H9 (cell line): ENCODE data around the gene E2F4. TPM values are rescaled to one million over a fixed set of nuclear protein-coding genes. Genes with fewer than 3 reads are reported as not detected.

Source experiments
- DNase-seq: peaks from one replicate; pipeline ENCODE4 v3.0.0-alpha.2; 2017
- H2AFZ ChIP-seq: one replicate; pipeline ENCODE4 v1.6.1; 2013; ENCODE audit warnings: mild to moderate bottlenecking, low read length, control low read depth, moderate library complexity
- H2AK5ac ChIP-seq: 2 replicates; pipeline ENCODE4 v1.6.1; 2013; ENCODE audit warnings: low read length, control low read depth, mixed read lengths; ENCODE audit not compliant: insufficient read length
- H2BK120ac ChIP-seq: one replicate; pipeline ENCODE4 v1.6.1; 2013; ENCODE audit warnings: low read depth, mild to moderate bottlenecking, low read length, control low read depth, inconsistent platforms; ENCODE audit not compliant: poor library complexity, severe bottlenecking
- H2BK12ac ChIP-seq: 2 replicates; pipeline ENCODE4 v1.6.1; 2013; ENCODE audit warnings: low read length, control low read depth, mixed read lengths, low read depth; ENCODE audit not compliant: insufficient read length
- H2BK15ac ChIP-seq: 2 replicates; pipeline ENCODE4 v1.6.1; 2013; ENCODE audit warnings: low read depth, low read length, control low read depth
- H2BK20ac ChIP-seq: one replicate; pipeline ENCODE4 v1.6.1; 2013; ENCODE audit warnings: low read depth, mild to moderate bottlenecking, low read length, control low read depth, inconsistent platforms; ENCODE audit not compliant: poor library complexity, severe bottlenecking
- H2BK5ac ChIP-seq: 2 replicates; pipeline ENCODE4 v1.6.1; 2013; ENCODE audit warnings: low read length, control low read depth, mixed read lengths; ENCODE audit not compliant: insufficient read length
- H3K14ac ChIP-seq: 2 replicates; pipeline ENCODE4 v1.6.1; 2013; ENCODE audit warnings: low read length, control low read depth; ENCODE audit not compliant: insufficient read depth
- H3K18ac ChIP-seq: 2 replicates; pipeline ENCODE4 v1.6.1; 2013; ENCODE audit warnings: low read depth, mild to moderate bottlenecking, mixed read lengths, low read length, control low read depth; ENCODE audit not compliant: insufficient read length
- H3K23ac ChIP-seq: 2 replicates; pipeline ENCODE4 v1.6.1; 2013; ENCODE audit warnings: low read length, control low read depth, mixed read lengths, low read depth; ENCODE audit not compliant: insufficient read length
- H3K23me2 ChIP-seq: 2 replicates; pipeline ENCODE4 v1.6.1; 2013; ENCODE audit warnings: low read depth, mild to moderate bottlenecking, mixed read lengths, low read length, control low read depth; ENCODE audit not compliant: insufficient read length, poor library complexity, severe bottlenecking
- H3K27ac ChIP-seq: 2 replicates; pipeline ENCODE4 v1.5.1; 2013; ENCODE audit warnings: low read length, control low read depth, mixed read lengths, low read depth; ENCODE audit not compliant: insufficient read length
- H3K27me3 ChIP-seq: 2 replicates; pipeline ENCODE4 v1.6.1; 2013; ENCODE audit warnings: low read length, control low read depth, inconsistent platforms; ENCODE audit not compliant: insufficient read depth
- H3K4ac ChIP-seq: 2 replicates; pipeline ENCODE4 v1.6.1; 2013; ENCODE audit warnings: low read depth, mild to moderate bottlenecking, control low read depth, inconsistent platforms, low read length, moderate library complexity
- H3K4me1 ChIP-seq: 2 replicates; pipeline ENCODE4 v1.6.1; 2013; ENCODE audit warnings: low read length, control low read depth, inconsistent platforms; ENCODE audit not compliant: insufficient read depth
- H3K4me2 ChIP-seq: 2 replicates; pipeline ENCODE4 v1.6.1; 2013; ENCODE audit warnings: low read length, control low read depth, mixed read lengths; ENCODE audit not compliant: insufficient read length, insufficient read depth
- H3K56ac ChIP-seq: 2 replicates; pipeline ENCODE4 v1.6.1; 2013; ENCODE audit warnings: low read depth, mild to moderate bottlenecking, mixed read lengths, low read length, control low read depth; ENCODE audit not compliant: insufficient read length
- H3K79me1 ChIP-seq: 2 replicates; pipeline ENCODE4 v1.6.1; 2013; ENCODE audit warnings: low read depth, mild to moderate bottlenecking, moderate library complexity, low read length, control low read depth, inconsistent platforms; ENCODE audit not compliant: insufficient read depth, poor library complexity, severe bottlenecking
- H3K79me2 ChIP-seq: 2 replicates; pipeline ENCODE4 v1.6.1; 2013; ENCODE audit warnings: low read length, control low read depth, inconsistent platforms; ENCODE audit not compliant: insufficient read depth
- H3K9ac ChIP-seq: 2 replicates; pipeline ENCODE4 v1.6.1; 2013; ENCODE audit warnings: low read length, control low read depth, mixed read lengths; ENCODE audit not compliant: insufficient read length; ENCODE audit errors: extremely low read depth
- H3K9me3 ChIP-seq: one replicate; pipeline ENCODE4 v1.6.1; 2013; ENCODE audit warnings: low read depth, low read length, inconsistent platforms; ENCODE audit not compliant: control insufficient read depth
- H3T11ph ChIP-seq: one replicate; pipeline ENCODE4 v1.6.1; 2013; ENCODE audit warnings: mild to moderate bottlenecking, low read length, control low read depth, inconsistent platforms
- H4K20me1 ChIP-seq: one replicate; pipeline ENCODE4 v1.6.1; 2013; ENCODE audit not compliant: control insufficient read depth, insufficient read length, insufficient read depth
- H4K5ac ChIP-seq: 2 replicates; pipeline ENCODE4 v1.6.1; 2013; ENCODE audit warnings: low read depth, mild to moderate bottlenecking, mixed read lengths, low read length, control low read depth; ENCODE audit not compliant: insufficient read length
- H4K8ac ChIP-seq: replicated peaks from 2 replicates; pipeline ENCODE4 v1.6.1; 2013; ENCODE audit warnings: low read length, control low read depth, mixed read lengths, low read depth; ENCODE audit not compliant: insufficient read length
- H4K91ac ChIP-seq: 2 replicates; pipeline ENCODE4 v1.6.1; 2013; ENCODE audit warnings: low read depth, mild to moderate bottlenecking, moderate library complexity, mixed read lengths, low read length, control low read depth; ENCODE audit not compliant: insufficient read length
- H3K27ac Mint-ChIP-seq, 3 experiments: 2 replicates in 2 of 3; 3 replicates in 1 of 3; pipeline ENCODE4 v1.8.0; 2020 to 2021; ENCODE audit warnings: mixed read lengths in 3 of 3, mild to moderate bottlenecking in 1 of 3, moderate library complexity in 1 of 3
- H3K27me3 Mint-ChIP-seq: 2 replicates; pipeline ENCODE4 v1.8.0; 2021; ENCODE audit warnings: low read depth, mild to moderate bottlenecking, moderate library complexity, mixed read lengths
- H3K36me3 Mint-ChIP-seq, 3 experiments: 2 replicates in 2 of 3; 3 replicates in 1 of 3; pipeline ENCODE4 v1.8.0; 2020 to 2021; ENCODE audit warnings: low read depth in 3 of 3, mixed read lengths in 3 of 3; ENCODE audit not compliant: insufficient read depth in 1 of 3
- H3K4me1 Mint-ChIP-seq, 2 experiments: 2 replicates each; pipeline ENCODE4 v1.8.0; 2020; ENCODE audit warnings: mixed read lengths in 2 of 2
- H3K4me3 Mint-ChIP-seq, 2 experiments: 2 replicates in 1 of 2; 3 replicates in 1 of 2; pipeline ENCODE4 v1.8.0; 2020 to 2021; ENCODE audit warnings: mild to moderate bottlenecking in 2 of 2, mixed read lengths in 2 of 2, moderate library complexity in 1 of 2
- H3K9me3 Mint-ChIP-seq, 2 experiments: 2 replicates in 1 of 2; 3 replicates in 1 of 2; pipeline ENCODE4 v1.8.0; 2020; ENCODE audit warnings: mild to moderate bottlenecking in 2 of 2, mixed read lengths in 2 of 2, moderate library complexity in 1 of 2
- WGBS: extraction: QIAGEN DNeasy Blood & Tissue Kit; methylation state at CpG from one replicate; pipeline ENCODE4 v1.1.7; 2013; ENCODE audit warnings: missing lambda C conversion rate, low lambda C conversion rate, mixed read lengths; ENCODE audit not compliant: insufficient read length; ENCODE audit errors: extremely low coverage; 5-methylcytosine and 5-hydroxymethylcytosine counted together
- total RNA-seq: library from RNA; stranded (reverse); gene quantifications from 2 replicates; pipeline ENCODE4 v1.2.1, GENCODE V29; 2021
- TF ChIP-seq, protein P1 (sequence below): fragments of 200-600 bp; sonication (generic); conservative IDR thresholded peaks from 3 replicates; pipeline ENCODE4 v1.8.0; 2021; ENCODE audit warnings: antibody characterized with exemption, mild to moderate bottlenecking

E2F4 gene
- total RNA-seq, 1 experiment from 2014 or later = 116 TPM

DNA sequence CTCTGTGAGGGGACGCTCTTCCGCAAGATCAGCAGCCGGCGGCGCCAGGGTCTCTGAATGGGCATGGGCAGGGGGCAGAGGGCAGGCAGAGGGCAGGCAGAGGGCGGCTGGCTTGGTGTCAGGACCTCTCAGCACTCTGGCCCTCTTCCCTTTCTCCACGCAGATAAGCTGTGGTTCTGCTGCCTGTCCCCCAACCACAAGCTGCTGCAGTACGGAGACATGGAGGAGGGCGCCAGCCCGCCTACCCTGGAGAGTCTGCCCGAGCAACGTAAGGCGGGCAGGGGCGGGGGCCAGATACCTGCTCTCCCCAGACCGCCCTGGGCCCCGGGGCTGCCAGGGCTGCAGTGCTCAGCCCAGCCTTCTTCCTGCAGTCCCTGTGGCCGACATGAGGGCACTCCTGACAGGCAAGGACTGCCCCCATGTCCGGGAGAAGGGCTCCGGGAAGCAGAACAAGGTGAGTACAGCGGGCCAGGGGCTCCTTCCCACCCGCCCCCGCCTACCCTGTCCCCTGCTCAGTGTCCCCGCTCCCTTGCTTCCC, 11.1 kb downstream of the E2F4 start:
- Histone ChIP-seq H3K4me2 (no peak overlapping the region), H4K5ac (no peak overlapping the region), H3K14ac (no peak overlapping the region), H4K20me1 (no peaks in the 10 kb centered on the region), H2BK5ac (no peak overlapping the region), H4K8ac (no peak overlapping the region), H3K27me3 (no peaks in the 10 kb centered on the region), H2AK5ac (no peak overlapping the region), H3K9me3 (no peaks in the 10 kb centered on the region), H2BK120ac (no peak overlapping the region), H3K79me2 (no peaks in the 10 kb centered on the region), H3K9ac (no peak overlapping the region), H3K56ac (no peak overlapping the region), H2BK20ac (no peak overlapping the region), H2BK15ac (no peak overlapping the region), H4K91ac (no peak overlapping the region), H3K4me1 (no peaks in the 10 kb centered on the region), H2BK12ac (no peak overlapping the region), H3K4ac (no peak overlapping the region), H3K23me2 (no peaks in the 10 kb centered on the region), H3T11ph (no peak overlapping the region), H3K23ac (no peak overlapping the region), H3K79me1 (no peaks in the 10 kb centered on the region), H2AFZ (no peak overlapping the region), H3K27ac (no peak overlapping the region), H3K18ac (no peak overlapping the region)
- no CpG with 5 or more reads among the region's 23 CpGs for WGBS
- Mint-ChIP-seq H3K4me1 (peaks cover 19 to 21% of the 10 kb centered on the region in 2 experiments), H3K4me3 (no peak overlapping the region), H3K27ac (no peak overlapping the region), H3K9me3 (no peaks in the 10 kb centered on the region), H3K27me3 (0 out of 2 replicates have a peak, but pooled peaks cover 3% of the 10 kb centered on the region), H3K36me3 (peaks cover 4 to 30% (median 7%) of the 10 kb centered on the region in 3 experiments; a peak in 5 of 7 replicates)
- DNase-seq = no peak
- TF ChIP-seq, protein P1, sequence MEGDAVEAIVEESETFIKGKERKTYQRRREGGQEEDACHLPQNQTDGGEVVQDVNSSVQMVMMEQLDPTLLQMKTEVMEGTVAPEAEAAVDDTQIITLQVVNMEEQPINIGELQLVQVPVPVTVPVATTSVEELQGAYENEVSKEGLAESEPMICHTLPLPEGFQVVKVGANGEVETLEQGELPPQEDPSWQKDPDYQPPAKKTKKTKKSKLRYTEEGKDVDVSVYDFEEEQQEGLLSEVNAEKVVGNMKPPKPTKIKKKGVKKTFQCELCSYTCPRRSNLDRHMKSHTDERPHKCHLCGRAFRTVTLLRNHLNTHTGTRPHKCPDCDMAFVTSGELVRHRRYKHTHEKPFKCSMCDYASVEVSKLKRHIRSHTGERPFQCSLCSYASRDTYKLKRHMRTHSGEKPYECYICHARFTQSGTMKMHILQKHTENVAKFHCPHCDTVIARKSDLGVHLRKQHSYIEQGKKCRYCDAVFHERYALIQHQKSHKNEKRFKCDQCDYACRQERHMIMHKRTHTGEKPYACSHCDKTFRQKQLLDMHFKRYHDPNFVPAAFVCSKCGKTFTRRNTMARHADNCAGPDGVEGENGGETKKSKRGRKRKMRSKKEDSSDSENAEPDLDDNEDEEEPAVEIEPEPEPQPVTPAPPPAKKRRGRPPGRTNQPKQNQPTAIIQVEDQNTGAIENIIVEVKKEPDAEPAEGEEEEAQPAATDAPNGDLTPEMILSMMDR = no peak
